Adrenal gland (tissue), 5 donors: ENCODE results near the gene EMC1.

Experiments
- CTCF ChIP-seq, 6 experiments: fragments of 450-650 bp in 4 of 6; fragments of 200-600 bp in 2 of 6; sonication (generic) in 1 of 6; IDR thresholded peaks; 1 replicate in 5 of 6; 2 replicates in 1 of 6; pipeline versions ENCODE4 v1.5.1 to v1.8.0; 2016 to 2021; ENCODE audit warnings: antibody characterized with exemption in 6 of 6, mild to moderate bottlenecking in 2 of 6, moderate library complexity in 1 of 6
- POLR2A ChIP-seq, 2 donors: fragments of 450-650 bp; IDR thresholded peaks; one replicate each; pipeline ENCODE4 v1.6.1; 2017; ENCODE audit warnings: antibody characterized with exemption in 2 of 2, mild to moderate bottlenecking in 2 of 2, moderate library complexity in 1 of 2
- donor health status: DM: no; HTN: no; CAD: no.

DNA sequence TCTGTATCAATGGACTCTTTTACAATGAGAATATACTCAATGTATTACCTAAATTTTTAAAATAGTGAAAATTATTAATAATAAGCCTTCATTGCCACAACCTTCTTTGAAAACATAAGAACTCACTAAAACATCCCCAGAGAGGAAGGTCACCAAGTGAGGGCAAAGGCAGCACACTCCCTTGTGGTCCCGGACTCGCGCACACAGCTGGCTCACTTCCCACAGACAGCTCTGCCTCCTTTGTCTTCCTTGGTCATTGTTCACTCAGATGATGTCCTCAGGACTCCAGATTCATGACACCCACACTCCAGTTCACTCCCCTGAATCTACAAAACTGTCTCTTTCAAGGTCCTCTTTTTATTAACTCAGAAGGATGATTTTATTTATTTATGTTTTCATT, 22.1 kb downstream of the EMC1 start:
- TF ChIP-seq CTCF (IDR thresholded peaks at IDR 0.05) (no peak), POLR2A (IDR thresholded peaks at IDR 0.05) (no peak)
